GM12892 (cell line): ENCODE measurements around the gene ISG20L2.

ENCODE experiments used
- POLR2A ChIP-seq: IDR thresholded peaks from 2 replicates; pipeline ENCODE4 v1.6.1; 2011; ENCODE audit warnings: low read depth, low read length, control low read depth
- POLR2AphosphoS5 ChIP-seq: IDR thresholded peaks from 2 replicates; pipeline ENCODE4 v1.6.1; 2011; ENCODE audit warnings: low read depth, low read length, control low read depth

DNA sequence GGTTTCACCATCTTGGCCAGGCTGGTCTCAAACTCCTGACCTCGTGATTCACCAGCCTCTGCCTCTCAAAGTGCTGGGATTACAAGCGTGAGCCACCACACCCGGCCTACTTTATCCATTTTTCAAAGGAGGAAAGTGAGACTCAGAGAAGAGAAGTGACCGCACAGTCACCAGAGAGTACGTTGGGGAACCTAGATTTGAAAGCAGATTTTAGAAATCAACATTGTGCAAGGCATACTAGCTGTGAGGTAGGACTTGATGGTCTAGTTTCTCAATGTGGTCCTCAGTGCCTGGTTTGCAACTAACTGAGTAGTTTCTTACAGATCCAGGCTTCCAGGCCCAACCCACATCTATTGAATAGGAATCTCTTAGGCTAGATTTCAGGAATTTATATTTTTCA lies 37.1 kb upstream of the ISG20L2 start:
- TF ChIP-seq POLR2A: no peak
- no peak for TF ChIP-seq POLR2AphosphoS5
